H4 (cell line): Measurements from ENCODE around the gene POU2F1. TPM values are rescaled to one million over a fixed set of nuclear protein-coding genes. Genes with fewer than 3 reads are reported as not detected.

Experiments used
- DNase-seq: peaks from one replicate; pipeline ENCODE4 v3.0.0-alpha.2; 2015; ENCODE audit warnings: low spot score
- total RNA-seq: library from RNA; depleted of rRNA; stranded (reverse); fragments of >200 nt; shearing (Covaris generic); gene quantifications from 2 replicates; pipeline ENCODE4 v1.2.3, GENCODE V29; 2014; rRNA removed

Gene POU2F1
- total RNA-seq: 2.2 and 3.3 TPM in 2 replicates

GRCh38 chr1:167220537-167221125 is at the start of gene POU2F1:
TSS of gene POU2F1 (plus strand) at chr1:167220886. CDS start at chr1:167220898, 12 bp downstream.
- peak; percentile 95 for DNase-seq

- DNase-seq: no peak
Observed at GRCh38 chr1:167171286-167171929, 49.3 kb upstream of the POU2F1 start.

DNA sequence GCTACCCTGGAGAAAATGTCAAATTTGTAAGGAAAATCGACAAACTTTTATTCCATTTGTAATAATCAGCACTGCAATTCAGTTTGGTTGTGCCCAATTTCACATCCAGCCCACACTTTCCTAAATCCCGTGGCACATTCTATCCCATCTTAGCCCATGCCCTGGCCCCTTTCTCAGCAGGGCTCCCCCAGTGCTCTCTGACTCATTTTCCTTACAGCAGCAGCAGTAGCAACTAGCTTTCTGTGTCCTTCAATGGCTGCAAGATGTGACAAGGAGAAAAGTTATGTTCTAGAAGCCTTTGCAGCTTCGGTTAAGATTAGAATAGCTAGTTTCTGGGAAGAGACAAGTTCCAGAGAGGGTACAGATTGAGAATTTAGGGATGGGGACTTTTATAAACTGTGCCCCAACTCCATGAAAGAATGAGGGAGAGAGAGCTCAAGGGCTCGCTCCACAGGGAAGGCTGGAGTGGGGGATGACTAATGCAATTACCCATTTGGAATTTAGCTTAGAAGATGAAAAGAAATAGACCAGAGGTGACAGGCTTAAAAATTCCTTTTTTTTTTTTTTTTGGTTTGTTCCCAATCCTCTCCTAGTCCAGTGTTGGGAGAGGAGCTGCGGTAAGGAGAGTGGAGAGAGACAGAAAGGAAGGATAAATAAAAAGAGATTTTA is 47.0 kb upstream of the POU2F1 start:
- DNase-seq: no peak

DNA sequence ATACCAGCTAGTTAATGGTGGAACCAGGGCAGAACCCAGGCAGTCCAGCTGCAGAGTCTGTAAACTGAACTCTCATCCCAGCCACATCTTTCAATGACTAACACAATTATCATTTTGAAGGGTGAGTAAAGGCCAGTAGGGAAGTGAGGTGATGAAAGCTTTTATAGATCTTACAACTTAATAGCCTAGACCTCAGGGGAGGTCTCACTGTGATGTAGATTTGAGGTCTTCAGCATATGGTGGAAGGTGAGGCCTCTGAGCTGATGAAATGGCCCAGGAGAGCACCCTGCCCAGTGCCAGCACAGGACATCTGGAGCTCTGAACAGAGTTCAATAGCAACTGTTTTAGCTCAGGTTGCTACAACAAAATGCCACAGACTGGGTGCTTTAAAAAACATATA is 44.8 kb upstream of the POU2F1 start:
- DNase-seq: no peak

- DNase-seq: no peak
Observed at GRCh38 chr1:167178831-167179230, 41.9 kb upstream of the POU2F1 start.

DNA sequence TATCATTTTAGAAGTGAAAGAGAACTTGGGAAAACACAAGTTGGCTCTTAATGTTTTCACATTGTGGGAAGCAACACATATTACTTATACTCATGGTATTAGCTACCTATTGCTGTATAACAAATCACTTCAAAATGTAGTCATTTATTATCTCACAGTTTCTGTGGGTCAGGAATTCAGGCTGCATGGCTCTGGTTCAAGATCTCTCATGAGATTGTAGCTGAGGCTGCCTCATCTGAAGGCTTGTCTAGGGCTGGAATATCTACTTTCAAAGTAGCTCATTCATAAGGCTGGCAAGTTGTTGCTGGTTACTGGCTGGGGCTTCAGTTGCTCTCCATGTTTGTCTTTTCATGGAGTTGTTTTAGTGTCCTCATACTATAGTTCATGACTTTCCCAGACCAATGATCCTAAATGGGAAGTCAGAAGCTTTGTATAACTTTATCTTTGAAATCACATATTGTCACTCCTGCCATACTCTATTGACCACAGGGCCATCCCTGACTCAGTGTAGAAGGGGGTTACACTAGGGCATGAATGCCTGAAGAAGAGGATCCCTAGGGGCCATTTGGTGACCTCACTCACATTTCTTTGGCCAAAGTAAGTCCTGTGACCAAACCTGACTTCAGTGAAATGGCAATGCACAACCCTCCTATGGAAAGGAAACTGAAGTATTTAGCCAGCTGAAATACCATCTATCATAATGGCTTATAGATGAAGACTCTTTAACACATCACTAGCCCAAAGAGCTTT is 37.9 kb upstream of the POU2F1 start:
- no peak for DNase-seq

DNA sequence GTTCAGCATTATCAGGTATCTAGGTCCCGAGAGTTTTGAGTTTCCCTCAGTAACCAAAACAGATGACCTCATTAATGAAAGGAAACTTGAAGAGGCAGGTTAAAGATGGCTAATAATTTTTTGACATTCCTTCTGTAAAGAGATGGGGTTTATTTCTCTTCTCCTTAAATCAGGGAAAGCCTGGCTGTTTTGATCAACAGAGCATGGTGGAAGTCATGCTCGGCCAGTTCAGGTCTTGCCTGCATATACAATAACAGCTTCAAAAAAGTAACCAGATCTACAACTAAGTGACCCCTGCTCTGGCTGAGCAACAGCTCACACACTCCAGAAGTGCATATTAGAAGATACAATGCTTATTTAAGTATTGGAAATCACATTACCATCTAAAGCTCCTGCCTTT is 36.6 kb upstream of the POU2F1 start:
- no peak for DNase-seq

DNA sequence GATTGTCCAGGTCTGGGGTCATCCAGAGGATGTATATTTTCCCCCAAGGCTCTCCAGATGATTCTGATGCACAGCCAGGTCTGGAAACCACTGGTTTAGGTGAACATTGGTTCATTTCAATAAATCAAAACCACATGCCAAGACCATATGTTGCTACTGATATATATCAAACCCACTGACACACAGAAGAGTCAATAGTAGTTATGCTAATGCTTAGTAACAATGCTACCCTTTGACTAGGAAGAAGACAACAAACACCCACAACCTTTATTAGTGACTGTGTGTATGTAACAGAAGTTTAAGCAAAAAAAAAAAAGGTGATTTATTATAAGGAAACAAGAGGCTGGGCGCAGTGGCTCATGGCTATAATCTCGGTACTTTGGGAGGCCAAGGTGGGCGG is 35.6 kb upstream of the POU2F1 start:
- DNase-seq: no peak

- DNase-seq: no peak
Observed at GRCh38 chr1:167185974-167186657, 34.6 kb upstream of the POU2F1 start.

DNA sequence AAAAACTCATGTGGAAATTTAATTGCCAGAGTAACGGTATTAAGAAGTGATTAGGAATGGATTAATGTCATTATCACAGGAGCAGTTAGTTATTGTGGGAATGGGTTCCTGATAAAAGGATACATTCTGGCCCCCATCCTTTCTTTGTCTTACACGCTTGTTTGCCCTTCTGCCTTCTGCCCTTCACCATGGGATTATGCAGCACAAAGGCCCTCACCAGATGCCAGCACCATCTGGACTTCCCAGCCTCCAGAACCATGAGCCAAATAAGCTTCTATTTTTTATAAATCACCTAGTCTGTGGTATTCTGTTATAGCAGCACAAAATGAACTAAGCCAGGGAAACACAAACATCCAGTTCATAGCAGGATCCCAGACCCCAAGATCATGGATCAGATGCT is 33.9 kb upstream of the POU2F1 start:
- no peak for DNase-seq

DNA sequence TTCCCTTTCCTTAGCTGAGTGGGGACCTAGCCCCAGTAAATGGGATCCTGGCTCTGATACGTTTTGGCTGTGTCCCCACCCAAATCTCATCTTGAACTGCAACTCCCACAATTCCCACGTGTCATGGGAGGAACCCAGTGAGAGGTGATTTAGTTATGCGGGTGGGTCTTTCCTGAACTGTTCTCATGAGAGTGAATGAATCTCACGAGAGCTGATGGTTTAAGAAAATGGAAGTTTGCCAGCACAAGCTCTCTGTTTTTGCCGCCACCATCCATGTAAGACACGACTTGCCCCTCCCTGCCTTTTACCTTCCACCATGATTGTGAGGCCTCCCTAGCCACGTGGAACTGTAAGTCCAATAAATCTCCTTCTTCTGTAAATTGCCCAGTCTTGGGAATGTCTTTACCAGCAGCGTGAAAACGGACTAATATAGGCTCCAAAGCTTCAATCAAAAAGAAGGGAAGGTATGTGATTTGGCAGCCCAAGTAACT is 29.9 kb upstream of the POU2F1 start:
- DNase-seq: no peak

DNA sequence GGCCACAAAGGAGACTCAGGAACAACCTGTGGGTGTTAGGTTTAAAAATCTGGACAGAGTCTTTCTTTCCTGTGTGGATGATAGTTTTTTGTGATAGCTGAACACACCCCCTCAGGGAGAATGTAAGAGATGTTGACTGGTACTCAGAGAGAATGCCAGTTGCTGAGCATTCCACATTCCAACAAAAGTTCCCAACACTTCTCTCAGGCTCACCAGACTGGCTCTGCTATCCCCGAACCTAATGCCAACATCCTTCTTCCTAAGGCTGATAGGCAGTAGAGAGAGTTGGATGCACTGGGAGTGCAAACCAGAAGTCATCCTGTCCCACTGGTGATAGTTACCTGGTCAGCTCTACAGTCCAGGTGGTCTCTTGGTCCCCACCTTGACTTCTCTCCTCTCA is 28.7 kb upstream of the POU2F1 start:
- no peak for DNase-seq

GRCh38 chr1:167194182-167194581 is 26.5 kb upstream of the POU2F1 start:
- no peak for DNase-seq

DNA sequence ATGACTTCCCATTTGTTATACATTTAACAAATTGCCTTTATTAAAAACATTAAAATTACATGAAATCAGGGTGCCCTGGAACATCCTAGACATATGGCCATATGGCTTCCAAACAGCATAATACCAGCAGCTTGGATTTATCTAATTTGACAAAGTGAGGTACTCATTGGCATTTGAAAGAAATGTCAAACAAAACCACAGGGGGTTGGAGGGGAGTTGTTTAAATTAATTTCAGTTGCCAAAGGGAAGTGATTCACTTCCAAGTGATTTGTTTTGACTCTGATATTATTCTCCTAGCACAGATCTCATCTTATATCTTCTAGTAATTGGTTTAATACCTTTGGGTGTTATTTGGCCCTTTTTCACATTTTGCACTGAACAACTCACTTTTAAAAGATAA is 24.5 kb upstream of the POU2F1 start:
- no peak for DNase-seq

DNA sequence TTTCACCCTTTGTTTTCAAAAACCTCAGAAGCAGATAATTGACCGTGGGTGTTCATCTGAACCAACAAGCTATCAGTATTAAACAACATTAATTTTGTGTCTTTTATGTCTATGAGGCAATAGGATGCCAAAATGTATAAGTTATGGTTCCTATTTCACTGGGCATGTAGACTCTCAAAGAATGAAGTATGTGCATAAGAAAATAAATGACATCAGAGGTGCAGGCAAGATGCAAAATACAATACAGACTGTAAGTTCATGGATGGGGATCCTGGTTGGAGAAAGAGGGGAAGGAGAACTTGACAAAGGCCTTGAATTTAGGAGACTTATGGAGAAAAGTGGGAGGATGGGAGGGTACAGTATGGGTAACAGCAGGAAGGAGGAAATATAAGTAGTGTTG is 23.4 kb upstream of the POU2F1 start:
- no peak for DNase-seq

- no peak for DNase-seq
Observed at GRCh38 chr1:167197692-167198091, 23.0 kb upstream of the POU2F1 start.

- DNase-seq: no peak
Observed at GRCh38 chr1:167198518-167199133, 22.1 kb upstream of the POU2F1 start.

DNA sequence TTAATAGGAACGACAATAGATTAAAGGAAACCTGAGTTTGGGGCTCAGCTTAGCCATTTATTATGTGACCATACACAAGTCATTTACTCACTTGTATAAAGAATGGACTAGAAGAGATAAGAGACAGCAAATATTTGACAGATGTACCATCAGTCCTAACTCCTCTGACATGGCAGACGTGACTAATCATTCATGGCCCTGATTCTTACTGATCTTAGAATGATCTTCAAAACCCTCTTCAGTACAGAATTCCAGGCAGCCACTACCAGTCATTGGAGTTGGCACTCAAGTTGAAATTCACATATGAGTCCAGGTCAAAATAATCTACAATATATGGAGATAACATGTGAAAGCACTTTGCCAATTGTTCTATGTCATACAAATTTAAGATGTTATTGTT is 21.0 kb upstream of the POU2F1 start:
- DNase-seq: no peak

- DNase-seq: no peak
Observed at GRCh38 chr1:167200272-167200671, 20.4 kb upstream of the POU2F1 start.

- DNase-seq: no peak
Observed at GRCh38 chr1:167200749-167201148, 19.9 kb upstream of the POU2F1 start.

DNA sequence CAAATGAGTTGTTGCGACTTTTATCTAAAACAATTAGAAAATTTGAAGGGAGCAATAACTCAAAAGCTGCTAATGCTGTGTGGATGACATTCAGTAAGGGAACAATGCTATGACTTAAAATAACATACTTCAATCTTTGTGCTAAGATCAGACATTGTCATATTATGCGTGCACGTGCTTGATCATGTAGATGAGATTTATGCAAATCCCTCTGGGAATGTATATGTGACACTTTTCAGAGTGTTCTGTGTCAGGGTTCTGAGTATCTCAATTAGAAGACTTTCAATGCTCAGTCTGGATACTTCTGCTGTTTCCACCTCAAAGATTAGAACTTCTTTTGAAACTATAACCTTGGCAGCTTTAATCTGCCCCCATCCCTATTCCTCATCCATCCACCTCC is 18.6 kb upstream of the POU2F1 start:
- no peak for DNase-seq
